HL-60 (cell line): ENCODE measurements around the gene SEPTIN7.
A peak's percentile ranks its signal among the peaks of the same experiment; 100 is the strongest.

Experiments used
- DNase-seq, 2 experiments: peaks; one replicate each; pipeline ENCODE4 v3.0.0-alpha.2; 2010 to 2020; ENCODE audit warnings: low read depth in 1 of 2, low spot score in 1 of 2
- H3K27ac ChIP-seq: fragments of 250-450 bp; sonication (Bioruptor Pico); replicated peaks from 2 replicates; pipeline ENCODE4 v1.5.1; 2020; ENCODE audit warnings: mild to moderate bottlenecking, moderate library complexity
- H3K27me3 ChIP-seq: fragments of 250-450 bp; sonication (Bioruptor Pico); 2 replicates; pipeline ENCODE4 v1.5.1; 2021; ENCODE audit warnings: mild to moderate bottlenecking, moderate library complexity; ENCODE audit not compliant: insufficient read depth, poor library complexity, severe bottlenecking
- H3K4me3 ChIP-seq: replicated peaks from 2 replicates; pipeline ENCODE4 v1.5.1; 2011; ENCODE audit warnings: mild to moderate bottlenecking, control low read depth, low read length; ENCODE audit not compliant: insufficient read depth
- GABPA ChIP-seq: IDR thresholded peaks from 2 replicates; pipeline ENCODE4 v1.6.1; 2012; ENCODE audit warnings: low read depth
- POLR2AphosphoS5 ChIP-seq: IDR thresholded peaks from 2 replicates; pipeline ENCODE4 v1.6.1; 2012; ENCODE audit warnings: low read depth
- REST ChIP-seq: IDR thresholded peaks from 2 replicates; pipeline ENCODE4 v1.6.1; 2012; ENCODE audit warnings: low read depth; ENCODE audit not compliant: insufficient replicate concordance
- SPI1 ChIP-seq: IDR thresholded peaks from 2 replicates; pipeline ENCODE4 v1.6.1; 2012; ENCODE audit warnings: low read depth, mild to moderate bottlenecking, borderline replicate concordance
- long read RNA-seq: library from polyadenylated mRNA; unstranded; transcript quantifications from one replicate; pipeline ENCODE4 v2.0.0, GENCODE V29; 2020
- TF ChIP-seq, protein P1 (sequence below): IDR thresholded peaks from one replicate; pipeline ENCODE4 v1.5.1; 2011; ENCODE audit warnings: low read length, control low read depth, inconsistent platforms; ENCODE audit not compliant: insufficient read depth

Gene SEPTIN7
- long read RNA-seq, full-length matches to known transcripts, result 123 of 247 reads
- long read RNA-seq, partial matches to known transcripts, result 82 of 247 reads
- long read RNA-seq, other reads (novel, unspliced or antisense), result 42 of 247 reads

DNA sequence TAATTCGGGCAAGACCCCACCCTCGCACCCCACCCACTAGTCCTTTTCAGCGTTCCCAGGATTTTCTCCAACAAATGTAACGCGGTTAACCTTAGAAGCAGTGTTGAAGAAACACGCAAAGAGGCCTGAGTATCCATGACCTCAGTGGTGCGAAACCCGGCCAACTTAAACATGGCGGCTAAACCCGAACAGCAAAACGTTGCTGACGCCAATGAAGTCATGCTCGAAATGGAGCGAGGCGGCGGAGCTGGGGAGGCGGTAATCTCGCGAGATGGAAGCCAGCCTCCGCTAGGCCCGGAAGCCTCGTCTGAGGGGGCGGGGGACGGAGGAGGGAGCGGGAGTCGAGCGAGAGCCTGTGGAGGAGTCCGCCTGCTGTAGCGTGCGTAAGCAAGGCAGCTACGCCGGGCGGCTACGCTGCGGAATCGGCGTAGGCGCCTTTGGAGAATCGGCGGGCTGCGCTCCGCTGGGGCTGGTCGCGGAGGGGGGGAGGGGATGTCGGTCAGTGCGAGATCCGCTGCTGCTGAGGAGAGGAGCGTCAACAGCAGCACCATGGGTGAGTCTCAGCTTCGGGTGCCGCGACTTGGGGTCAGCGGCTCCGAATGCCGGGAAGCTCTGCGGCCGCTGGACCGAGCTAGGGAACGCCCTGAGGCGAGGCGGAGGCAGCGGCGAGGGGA lies at the start of gene SEPTIN7:
Gene SEPTIN7, plus strand, starts transcription at position 340 of the 674 bp plus-strand sequence. Its CDS starts 153 bp downstream, at position 493.
- TF ChIP-seq REST (peak; percentile 65), POLR2AphosphoS5 (peak; percentile 86), SPI1 (no peak), GABPA (no peak)
- no peaks in the 10 kb centered on the region for H3K27me3 ChIP-seq
- peak; percentile 96 to 99 for DNase-seq
- peak within 1 kb of the TSS; percentile 83 for H3K4me3 ChIP-seq
- peak within 1 kb of the TSS; percentile 98 for H3K27ac ChIP-seq

GRCh38 chr7:35752742-35753141 lies 48.1 kb upstream of the SEPTIN7 start:
- Histone ChIP-seq H3K27me3 (peaks cover 2% of the 10 kb centered on the region), H3K27ac (no peak overlapping the region), H3K4me3 (no peak overlapping the region)
- TF ChIP-seq, protein P1, sequence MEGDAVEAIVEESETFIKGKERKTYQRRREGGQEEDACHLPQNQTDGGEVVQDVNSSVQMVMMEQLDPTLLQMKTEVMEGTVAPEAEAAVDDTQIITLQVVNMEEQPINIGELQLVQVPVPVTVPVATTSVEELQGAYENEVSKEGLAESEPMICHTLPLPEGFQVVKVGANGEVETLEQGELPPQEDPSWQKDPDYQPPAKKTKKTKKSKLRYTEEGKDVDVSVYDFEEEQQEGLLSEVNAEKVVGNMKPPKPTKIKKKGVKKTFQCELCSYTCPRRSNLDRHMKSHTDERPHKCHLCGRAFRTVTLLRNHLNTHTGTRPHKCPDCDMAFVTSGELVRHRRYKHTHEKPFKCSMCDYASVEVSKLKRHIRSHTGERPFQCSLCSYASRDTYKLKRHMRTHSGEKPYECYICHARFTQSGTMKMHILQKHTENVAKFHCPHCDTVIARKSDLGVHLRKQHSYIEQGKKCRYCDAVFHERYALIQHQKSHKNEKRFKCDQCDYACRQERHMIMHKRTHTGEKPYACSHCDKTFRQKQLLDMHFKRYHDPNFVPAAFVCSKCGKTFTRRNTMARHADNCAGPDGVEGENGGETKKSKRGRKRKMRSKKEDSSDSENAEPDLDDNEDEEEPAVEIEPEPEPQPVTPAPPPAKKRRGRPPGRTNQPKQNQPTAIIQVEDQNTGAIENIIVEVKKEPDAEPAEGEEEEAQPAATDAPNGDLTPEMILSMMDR, result no peak
- no peak for TF ChIP-seq SPI1
- TF ChIP-seq REST, result no peak
- no peak for TF ChIP-seq GABPA
- DNase-seq, result no peak

GRCh38 chr7:35753761-35754603 lies 46.9 kb upstream of the SEPTIN7 start:
- no peak for DNase-seq
- H3K4me3 ChIP-seq, result no peak overlapping the region
- H3K27ac ChIP-seq, result no peak overlapping the region
- TF ChIP-seq POLR2AphosphoS5, result no peak
- TF ChIP-seq SPI1, result no peak
- TF ChIP-seq REST, result no peak
- no peak for TF ChIP-seq GABPA
- H3K27me3 ChIP-seq, result peaks cover 2% of the 10 kb centered on the region

DNA sequence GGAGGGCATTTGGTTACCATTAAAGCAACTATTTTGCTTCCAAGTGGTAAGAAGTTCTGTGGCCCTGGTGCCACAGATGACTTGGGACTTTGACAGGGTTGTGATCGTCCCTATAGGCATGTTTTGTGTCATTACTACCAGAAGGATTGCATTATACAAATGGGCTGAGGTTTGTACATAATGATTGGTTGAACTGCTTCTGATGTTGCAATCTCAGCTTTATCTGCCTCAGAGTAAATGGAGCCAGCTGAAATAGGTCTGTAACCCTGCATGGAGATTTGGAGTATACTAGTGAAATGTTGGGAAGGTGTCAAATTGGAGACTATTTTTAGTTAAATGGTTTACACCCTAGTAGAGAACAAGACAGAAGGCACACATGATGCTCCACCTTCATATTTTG lies 46.1 kb upstream of the SEPTIN7 start:
- DNase-seq, result no peak
- peaks cover 2% of the 10 kb centered on the region for H3K27me3 ChIP-seq
- no peak overlapping the region for H3K27ac ChIP-seq
- H3K4me3 ChIP-seq, result no peak overlapping the region
- no peak for TF ChIP-seq REST
- TF ChIP-seq SPI1, result no peak
- TF ChIP-seq POLR2AphosphoS5, result no peak
- TF ChIP-seq, protein P1, result no peak
- TF ChIP-seq GABPA, result no peak
